ENCODE results near the gene FAM20C.

FAM20C gene

DNA sequence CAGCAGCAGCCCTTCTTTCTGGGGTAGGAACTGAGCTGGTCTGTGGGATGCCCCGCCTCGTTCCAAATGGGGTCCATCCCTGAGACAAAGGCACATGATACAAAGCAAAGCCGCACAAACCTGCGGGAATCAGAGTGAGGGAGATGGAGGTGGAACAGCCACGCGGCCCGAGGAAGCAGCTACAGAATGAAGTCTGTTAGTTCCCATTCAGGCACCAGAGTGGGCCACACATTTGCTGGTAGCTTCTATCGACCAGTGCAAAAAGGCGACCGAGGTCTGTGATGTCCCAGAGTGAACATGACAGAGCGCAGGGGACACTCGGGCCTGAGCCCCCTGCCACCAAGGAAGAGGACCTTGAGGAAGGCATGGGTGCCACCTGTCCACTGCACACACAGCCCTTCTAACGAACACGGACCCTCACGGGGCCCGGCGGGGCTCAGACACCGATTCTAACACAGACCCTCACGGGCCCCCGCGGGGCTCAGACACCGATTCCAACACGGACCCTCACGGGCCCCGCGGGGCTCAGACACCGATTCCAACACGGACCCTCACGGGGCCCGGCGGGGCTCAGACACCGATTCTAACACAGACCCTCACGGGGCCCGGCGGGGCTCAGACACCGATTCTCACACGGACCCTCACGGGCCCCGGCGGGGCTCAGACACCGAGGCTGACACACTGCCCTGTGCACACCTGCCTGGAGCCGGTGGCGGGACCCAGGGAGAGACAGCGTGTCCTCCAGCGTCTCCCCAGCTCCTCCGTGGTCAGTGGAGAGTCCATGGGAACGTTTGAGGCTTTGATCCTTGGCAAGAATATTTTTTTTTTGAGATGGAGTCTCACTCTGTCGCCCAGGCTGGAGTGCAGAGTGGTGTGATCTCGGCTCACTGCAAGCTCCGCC is 32.8 kb upstream of the FAM20C start:
- no peak for DNase-seq (ENCODE audit: low spot score)

DNA sequence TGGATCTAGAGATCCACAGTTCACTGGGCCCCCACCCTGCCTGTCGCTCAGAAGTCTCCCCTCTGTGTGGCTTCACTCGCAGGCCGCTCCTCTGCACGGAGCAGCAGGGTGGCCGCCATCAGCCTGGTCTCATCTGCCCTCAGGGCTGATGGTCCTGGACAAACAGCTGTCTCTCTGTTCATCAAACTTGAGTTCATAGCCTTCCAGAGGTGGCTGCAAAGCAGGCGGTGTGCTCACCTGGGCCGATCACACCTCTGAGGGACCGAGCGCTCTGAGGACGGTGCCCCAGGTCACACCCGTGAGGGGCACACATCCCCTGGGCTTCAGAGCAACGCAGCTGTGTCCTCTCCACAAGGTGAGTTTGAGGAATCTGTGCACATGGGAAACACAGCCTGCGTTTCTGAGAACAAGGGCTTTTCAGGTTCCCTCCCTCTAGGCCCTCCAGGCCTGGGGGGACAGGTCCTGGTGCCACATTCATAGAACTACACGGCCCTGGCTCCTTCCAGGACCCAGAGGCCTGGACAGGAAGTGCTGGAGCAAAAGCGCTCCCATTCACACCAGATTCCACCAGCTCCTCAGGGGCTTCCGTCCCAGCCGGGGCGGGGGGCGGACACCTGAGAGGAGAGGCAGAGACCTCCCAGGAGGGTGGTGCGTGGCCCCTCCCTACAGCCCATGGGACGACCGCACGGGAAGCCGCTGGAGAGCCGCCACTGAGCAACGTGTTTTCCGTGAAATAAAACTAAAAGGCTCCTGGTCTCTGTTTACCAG is 31.2 kb upstream of the FAM20C start:
- no peak for DNase-seq (ENCODE audit: low spot score)

DNA sequence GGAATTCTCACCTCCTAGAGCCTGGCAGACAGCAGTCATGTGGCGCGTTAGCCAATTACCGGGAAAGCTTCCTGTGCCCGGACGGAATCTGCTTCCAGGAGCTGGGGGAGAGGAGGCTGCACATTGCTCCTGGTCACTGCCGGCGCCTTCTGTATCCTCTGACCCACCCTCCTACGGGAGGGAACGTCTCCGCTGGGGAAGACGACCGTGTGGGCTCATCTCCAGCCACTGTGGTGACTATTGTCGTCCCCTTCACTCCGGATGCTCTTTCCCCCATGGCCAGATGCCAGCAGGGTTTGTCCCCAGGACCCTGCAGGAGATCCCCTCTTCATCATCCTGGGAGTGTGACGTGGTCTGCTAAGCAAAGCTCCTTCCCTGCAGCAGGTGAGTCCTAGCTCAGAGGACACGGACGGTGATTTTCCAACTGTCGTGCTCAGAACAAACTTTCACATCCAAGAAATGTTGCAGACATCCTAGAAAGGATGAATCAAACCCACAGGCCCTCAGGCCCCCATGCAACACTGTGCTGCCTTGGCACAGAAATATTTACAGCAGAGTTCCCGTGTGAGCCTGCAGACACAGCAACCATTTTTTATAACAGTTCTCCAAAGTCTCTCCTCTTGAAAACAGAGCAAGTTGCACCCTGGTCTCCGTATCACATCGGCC is 29.6 kb upstream of the FAM20C start:
- no peak for DNase-seq (ENCODE audit: low spot score)

DNA sequence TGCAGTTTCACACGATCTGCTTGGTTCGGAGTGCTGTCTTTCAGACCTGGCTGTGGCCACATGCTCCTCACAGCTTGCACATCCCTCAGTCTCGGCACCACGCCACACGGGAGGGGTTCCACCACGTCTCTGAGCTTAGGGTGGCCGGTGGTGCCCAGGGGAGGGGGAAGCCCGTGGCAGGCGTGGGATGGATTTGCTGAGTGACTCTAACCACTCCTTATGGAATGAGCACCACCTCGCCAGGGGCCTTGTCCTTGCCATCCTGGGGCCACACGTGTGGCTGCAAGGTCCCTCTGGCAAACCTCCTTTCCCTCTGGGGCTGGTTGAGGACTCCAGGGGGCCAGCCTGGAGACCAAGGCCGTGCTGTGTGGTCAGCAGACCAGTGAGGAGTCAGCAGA is 29.1 kb upstream of the FAM20C start:
- DNase-seq (ENCODE audit: low spot score): no peak

DNA sequence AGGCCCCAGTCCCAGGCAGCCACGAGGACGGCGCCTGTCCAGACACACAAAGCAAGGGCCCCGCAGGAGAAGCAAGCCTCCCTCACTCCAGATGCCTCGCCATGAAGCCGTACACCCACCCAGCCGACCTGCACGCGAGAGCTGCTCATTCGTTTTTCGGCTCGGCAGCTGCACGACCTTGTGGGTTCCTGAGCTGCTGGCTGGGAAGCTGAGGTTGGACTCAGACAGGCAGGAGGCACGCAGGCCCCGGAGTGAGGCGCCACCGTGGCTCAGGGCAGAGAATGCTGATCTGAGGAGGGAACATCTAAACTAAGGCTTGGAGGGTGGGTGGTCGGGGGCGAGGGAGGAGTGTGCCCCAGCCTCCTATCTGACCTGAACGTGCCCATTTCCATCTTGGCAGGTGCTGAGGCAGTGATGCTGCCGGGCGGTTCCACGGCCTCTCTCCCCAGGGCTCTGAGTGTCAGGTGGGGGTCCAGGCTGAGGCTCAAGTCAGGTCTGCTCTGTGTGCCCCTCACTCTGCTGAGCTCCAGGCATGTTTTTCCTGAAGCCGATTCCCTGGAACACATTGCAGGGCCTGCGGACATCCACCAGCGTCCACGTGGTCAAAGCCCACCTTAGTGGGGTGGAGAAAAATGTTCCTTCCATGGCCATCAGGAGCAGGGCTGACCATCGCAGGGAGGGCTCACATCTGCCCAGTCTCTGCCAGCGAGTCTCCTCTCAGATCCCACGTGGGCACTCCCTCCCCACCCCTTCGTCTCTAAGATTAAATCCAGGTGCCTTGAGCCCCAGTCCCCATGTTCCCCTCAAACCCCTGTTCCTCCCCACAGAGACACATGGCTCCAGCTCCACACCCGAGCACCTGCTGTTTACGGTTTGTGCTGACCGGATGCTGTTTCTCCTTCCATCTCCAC is 28.1 kb upstream of the FAM20C start:
- no peak for DNase-seq (ENCODE audit: low spot score)

DNA sequence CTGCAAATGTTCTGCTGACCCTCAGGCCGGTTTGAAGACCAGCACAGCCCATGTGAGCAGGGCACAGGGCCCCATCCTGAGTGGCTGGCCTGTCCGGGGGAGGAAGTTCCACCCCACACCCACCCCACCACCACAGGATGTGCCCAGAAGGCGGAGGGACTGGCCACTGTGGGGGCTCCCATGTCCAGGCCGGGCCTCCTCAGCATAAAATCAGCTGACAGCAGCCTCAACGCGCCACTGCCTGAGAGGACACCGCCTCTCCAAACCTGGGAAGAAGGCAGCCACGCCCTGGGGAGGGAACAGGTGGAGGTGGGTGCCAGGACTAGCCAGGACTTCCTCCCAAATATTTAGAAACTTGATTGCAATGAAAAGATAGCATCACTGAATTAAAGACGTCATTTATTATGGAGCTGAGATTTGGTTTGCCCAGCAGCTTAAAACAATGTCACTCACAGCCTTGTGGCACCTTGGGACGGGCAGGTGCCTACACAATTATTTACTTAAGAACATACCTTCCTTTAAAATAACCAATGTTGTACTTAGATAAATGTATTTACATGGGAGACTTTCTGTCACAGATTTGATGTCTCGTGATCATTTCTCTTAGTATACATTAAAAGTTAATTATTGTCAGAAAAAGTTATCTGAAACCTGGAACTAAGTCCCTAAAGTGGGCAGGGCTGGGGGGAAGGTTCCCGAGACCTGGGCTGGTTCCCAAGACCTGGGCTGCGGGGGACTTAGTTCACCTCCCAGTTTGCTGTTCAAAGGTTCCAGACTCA is 27.3 kb upstream of the FAM20C start:
- peak; percentile 58 for DNase-seq (ENCODE audit: low spot score)

DNA sequence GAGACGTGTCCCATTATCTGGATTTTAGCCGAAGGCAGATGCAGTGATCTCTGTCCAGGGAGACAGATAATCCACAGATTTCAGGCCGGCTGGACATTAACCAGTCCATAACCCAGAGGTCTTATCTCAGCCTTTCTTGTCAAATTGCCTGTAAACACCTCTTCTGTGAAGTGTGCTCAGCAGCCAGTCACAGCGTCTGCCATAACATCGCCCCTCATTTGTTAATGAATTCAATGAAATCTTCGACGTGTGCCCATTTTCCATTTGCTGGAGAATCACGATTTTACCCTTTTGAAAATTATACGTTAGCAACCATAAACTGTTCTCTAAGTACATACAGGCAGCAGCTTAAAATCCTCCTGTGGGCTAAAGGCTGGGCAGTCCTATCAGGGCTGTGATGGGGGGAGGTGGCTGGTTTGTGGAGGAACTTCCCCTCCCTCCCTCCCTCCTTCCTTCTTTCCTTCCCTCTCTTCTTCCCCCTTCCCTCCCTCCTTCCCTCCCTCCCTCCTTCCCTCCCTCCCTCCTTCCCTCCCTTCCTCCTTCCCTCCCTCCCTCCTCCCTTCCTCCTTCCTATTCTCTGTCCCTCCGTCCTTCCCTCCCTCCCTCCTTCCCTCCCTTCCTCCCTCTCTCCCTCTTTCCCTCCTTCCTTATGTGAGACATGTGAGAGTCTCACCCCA is 26.6 kb upstream of the FAM20C start:
- DNase-seq (ENCODE audit: low spot score): no peak

DNA sequence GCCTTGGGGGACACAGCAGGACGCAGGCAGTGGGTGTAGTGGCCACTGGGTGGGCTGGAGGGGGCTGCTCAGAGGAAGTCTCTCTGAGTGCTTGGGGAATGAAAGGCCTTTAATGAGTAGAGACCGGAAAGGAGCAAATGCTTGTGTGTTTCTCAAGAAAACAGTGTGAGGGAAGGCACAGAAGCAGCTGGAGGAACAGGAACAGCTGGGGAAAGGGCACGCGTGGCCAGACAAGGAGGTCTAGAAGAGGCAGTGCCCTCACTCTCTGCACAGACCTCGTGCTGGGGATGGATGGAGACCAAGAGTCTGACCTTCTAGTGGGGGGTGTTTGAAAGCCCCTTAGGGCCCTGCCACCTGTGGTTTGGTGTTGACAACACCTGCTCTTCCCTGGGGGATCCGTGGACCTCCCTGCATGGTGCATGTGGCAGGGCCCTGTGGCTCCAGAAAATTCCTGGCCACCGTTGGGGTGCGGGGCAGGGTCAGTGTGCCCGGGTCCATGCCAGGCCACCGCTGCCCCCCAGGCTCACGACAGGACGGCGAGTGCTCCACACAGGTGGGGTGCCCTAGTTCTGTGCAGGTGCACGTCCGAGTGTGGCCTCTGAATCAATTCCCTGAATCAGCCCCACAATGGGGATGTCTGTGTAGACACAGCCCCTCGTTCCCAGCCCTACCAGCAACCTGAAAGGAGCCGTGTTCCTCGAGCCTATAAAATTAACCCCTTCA is 25.9 kb upstream of the FAM20C start:
- DNase-seq (ENCODE audit: low spot score): no peak

DNA sequence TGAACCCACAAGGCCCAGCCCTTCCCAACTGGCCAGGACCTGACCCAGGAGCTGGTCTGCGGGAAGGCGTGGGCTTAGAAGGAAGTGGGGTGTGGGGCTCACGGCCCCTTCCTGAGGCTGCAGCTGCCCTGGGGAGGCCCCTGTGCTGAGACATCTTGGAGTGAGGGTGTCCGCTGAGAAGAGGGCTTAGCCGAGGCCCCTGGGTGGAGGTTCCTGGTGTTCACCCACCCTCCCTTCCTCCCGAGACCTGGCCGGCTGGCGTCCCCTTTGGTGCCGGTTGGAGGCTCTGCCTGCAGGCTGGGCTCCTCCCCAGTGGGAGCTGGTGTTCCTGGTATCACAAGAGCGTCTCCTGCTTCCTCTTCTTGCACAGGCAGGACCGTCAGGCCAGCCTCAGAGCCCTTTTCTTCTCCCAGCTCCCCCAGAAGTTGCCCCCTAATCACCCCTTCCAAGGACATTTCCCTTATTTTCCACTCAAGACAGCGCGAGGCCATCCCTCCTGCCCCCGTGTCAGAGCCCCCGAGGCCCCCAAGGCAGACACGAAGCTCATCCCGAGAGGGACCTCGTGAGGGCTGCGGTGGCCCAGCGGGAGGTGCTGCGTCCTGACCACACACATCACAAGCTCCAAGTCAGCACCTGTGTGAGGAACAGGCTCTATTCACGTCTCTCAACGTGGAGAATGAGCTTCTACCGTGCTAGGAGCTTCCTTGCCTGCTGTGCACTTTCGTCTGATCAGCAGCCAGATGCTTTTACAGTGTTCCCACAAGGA is 25.1 kb upstream of the FAM20C start:
- DNase-seq (ENCODE audit: low spot score): peak; percentile 41

DNA sequence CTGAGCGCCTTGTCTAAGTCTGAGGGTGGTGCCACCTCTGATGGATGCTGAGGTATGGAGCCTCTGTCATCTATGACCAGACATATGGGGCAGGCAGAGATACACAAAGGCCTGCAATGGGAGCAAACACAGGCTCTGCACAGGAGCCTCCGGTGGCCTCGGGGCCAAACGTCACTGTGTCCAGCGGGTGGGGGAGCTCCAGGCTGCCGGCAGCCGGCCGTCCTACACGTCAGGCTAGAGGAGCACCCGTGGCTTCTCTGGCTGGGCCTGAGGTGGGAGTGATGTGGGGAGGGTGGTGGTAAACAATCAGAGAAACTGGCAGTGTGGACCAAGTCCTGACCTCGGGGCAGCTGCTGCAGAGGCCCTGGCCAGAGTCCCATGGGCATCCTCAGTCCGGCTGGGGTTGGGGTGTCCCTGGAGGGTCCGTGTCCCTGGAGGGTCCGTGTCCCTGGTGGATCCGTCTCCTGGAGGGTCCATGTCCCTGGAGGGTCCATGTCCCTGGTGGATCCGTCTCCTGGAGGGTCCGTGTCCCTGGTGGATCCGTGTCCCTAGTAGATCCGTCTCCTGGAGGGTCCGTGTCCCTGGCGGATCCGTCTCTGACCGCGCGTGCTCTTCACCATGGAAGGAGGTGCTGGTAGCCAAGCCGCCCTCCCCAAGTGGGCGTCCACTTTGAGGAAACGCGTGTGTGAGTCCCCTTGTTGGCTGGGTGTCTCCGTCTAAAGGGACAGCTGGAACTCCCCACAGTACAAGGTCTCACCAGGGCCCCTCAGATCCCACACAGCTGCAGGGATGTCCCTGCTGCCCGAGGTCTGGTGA is 24.2 kb upstream of the FAM20C start:
- DNase-seq (ENCODE audit: low spot score): no peak

DNA sequence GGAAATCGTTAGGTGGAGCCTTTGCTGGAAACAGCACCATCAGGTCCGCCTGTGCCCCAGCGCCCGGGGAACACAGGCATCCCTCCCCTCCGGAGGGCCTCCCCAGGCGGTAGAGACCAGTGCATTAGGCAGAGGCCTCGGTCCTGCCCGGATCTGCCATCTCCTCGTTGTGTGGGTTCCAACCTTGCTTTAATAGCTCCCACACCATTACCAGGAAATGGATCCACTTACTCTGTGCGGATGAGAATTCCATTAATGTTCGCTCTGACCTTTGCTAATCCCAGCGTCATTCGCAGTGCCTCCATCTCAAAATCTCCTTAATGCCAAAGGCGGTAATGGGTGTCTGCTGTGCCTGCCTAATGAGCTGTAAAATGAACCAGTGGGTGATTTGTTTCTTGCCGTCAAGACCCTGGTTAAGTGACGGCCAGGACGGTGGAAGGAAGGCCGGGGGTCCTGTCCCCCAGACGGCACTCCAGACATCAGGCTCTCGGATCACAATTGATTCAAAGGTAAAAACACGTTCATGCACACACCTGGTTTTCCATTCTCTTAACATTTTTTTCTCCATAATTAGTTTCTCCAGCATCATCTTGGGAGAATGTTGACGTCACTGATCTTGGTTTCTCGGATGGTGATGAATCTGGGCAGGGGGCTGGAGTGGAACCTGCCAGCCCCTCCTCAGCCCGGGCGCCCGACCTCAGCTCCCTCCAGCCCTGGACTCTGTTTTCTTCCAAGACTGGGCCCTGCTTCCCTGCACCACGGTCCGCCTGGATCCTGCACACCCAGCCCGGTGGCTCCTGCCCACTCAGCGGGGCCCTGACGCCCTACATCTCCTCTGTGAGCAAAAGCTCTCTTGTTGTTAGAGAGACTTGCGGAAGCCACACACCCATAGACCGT is 22.8 kb upstream of the FAM20C start:
- no peak for DNase-seq (ENCODE audit: low spot score)

DNA sequence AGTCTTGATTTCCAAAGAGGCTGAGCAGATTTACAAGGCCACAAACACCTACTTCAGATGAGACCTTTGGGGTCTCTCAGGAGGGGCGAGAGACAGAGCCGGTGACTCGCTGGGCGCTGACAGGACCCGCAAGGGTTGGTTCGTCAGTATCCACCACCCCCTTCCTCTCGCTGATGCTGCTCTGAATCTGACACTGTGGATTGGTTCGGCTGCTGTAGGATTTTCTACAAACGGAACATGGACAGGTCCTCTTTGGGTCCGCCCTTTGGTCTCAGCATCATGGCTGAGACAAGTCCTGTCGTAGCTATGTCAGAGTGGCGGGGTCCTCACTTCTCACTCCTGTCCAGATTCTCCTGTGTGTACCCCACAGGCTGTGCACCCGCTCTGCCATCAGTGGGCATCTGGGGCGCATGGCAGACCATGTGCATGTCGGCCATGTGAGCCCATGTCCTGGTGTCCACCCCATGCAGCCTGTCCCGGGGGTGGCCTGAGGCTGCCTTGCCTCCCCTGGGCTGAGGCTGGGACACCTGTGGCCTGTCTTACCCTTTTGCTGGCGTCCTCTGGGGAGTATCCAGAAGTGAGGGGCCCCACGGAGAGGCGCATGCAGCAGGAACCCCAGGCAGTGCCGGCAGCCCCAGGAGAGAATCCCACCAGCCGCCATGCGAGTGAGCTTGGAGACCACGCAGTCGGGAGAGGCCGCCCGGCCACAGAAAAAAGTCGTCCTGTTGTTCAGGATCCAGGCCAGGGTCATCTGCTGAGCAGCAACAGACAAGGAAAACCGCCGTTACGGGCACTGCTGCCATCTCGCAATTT is 21.6 kb upstream of the FAM20C start:
- no peak for DNase-seq (ENCODE audit: low spot score)

DNA sequence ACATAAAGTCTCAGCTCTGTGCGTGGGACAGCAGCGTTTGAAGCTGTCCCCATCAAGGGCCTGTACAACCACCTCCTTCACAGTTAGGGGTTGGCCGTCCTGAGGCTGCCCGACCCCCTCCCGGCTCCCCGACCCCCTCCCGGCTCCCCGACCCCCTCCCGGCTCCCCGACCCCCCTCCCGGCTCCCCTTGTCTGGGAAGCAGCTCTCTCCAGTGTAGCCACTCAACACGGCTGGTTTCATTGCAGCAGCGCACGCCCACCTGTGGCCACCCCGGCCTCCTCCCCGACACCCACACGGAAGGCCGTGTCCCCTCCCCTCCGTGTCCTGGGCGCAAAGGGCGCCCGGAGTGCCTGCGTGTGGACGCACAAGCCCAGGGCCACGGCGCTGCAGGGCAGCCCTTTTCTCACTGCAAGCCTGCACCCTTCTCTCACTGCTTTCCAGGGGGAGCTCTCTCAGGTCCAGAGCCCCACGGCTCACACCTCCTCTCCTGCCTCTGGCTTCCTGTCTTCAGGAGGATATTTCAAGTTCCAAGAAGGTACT is 20.9 kb upstream of the FAM20C start:
- DNase-seq (ENCODE audit: low spot score): no peak

DNA sequence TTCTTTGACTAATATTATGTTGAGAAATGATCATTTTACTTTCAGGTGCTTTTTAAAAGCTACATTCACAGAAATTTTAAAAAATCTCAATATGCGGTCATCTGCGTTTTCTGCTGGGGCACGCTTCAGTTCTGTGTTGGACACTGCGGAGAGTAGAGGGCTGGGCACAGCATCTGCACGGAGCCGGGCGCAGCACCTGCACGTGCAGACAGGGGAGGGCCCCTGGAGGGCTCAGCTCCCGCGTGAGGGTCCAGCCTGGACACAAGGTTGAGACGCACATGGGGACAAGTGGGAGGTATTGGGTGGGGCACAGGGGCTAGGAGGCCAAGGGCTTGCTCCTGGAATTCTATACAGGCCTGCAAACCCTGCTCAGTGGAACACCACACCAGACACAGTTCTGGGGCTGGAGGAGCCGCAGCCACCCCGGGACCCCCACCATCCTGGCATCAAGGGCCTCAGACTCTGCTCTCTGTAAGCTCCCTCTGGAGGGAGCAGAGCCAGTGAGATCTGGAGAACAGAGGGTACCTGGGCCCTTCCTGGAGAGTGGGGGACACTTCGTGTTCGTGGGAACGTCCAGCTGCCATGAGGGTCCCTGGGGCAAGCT is 20.4 kb upstream of the FAM20C start:
- no peak for DNase-seq (ENCODE audit: low spot score)

DNA sequence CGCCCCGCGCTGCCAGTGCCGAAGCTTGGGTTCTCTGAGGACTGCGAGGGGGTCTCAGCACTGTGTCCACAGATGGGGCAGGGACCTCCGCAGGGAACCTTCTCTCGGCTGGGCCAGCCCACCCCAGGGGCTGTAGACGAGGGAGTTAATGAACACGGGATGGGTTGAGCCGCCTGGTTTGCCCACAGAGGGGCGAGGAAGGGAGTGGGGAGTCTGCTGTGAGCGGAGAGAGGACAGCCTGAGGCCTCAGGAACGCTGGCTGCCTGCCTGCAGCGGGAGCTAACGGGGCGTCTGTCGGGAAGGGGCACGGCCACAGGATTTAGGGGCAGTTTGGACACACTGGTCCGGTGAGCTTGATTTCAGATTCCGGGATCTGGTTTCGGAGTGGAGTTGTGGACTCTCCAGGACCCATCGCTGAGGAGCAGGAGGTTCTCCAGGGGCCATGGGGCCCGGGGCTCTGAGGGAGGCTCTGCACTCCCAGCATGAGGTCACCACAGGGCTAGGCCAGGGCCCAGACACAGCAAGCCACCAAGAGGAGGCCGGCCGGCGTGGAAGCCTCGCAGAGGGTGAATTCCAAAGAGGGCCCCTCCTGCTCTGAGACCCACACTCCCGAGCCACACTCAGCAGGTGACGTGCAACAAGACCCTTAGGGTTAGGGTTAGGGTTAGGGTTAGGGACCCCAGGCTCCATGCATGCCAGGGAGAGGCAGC is 19.0 kb upstream of the FAM20C start:
- no peak for DNase-seq (ENCODE audit: low spot score)

All from Ammon's horn (tissue), 1 donor.